GM19324 (cell line): Measurements from ENCODE around the gene MPST.

Experiments used
- ATAC-seq: cut with Tn5 transposase; IDR thresholded peaks from one replicate; pipeline ENCODE4 v1.9.1; 2021; ENCODE audit warnings: mild to moderate bottlenecking, moderate library complexity; ENCODE audit not compliant: unreplicated experiment, low FRiP score

Gene MPST

GRCh38 chr22:37043209-37043827, 23.8 kb downstream of the MPST start:
- no peak for ATAC-seq

DNA sequence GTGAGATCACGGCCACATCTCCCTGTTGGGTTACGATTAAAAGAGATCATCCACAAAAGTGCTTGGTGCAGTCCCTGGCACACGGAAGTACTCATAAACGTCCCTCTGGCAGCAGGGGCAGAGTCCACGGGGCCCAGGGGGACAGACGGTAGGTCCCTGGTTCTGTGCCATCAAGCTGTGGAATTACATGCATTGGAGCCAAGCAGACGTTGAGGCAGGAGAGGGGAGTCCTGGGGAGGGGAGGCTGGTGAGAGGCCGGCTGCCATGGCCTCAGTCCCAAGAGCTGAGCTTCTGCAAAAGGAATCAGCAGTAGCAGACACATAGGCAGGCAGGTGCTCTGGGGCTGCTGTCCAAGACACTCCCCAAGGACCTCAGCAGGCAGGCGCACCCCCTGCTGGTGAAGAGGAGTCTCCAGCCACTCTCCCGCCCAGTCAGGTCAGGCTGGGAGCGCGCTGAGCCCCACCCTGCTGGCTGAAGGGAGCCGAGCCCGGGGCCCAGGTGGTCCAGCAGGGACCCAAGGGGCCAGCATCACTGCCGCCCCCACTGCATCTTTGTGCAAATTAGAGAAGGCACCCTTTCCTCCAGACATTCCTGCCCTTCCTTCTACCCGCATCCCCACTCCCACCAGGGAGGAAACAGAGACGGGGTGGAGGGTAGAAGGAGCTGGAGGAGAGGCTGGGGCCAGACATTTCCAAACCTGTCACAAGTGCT, 24.4 kb downstream of the MPST start:
- ATAC-seq = peak; percentile 65

DNA sequence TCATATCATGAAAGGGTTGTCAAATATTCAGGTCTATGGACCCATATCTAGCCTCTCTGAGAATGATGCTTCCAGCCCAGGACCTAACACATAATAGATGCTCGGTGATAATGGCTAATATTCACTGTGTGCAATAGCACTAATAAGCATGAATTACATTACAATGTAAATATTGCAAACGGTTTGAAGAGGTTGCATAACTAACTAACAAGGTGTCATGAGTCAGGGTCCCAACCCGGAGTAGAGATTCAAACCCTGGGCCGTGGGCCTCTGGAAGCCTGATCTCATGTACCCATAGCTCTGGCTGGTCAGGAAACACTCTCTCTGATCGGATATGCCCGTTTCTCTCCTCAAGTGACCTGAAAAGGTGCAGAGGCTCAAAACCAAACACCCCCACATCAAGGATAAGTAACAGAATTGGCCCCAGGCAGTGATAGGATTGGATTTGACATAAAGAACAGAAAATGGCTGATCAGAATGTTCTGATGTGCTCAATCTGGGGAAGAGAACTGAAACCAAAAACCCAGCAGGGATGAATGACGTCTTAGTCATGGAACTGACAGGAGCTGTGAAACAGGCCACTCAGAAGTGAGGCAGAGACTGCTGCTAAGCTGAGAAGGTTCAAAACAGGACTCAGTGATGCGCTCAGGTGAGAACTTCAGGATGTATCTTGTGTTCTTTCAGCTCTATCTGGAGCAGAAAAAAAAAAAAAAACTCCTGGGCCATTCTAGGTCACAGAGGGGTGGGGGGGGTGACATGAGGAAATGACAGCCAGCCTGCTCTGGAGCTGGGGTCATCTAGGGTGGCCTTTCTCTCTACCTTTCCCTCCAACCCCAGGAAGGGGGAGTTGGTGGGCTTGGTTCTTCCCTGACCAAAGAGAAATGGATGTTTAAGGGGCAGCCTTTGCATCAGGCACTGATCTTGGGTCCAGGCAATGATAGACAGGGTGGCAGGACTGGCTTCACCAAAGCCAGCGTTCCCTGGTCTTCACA, 25.4 kb downstream of the MPST start:
- ATAC-seq = no peak

- no peak for ATAC-seq
These were observed 26.4 kb downstream of the MPST start for GRCh38 chr22:37045958-37046357.

DNA sequence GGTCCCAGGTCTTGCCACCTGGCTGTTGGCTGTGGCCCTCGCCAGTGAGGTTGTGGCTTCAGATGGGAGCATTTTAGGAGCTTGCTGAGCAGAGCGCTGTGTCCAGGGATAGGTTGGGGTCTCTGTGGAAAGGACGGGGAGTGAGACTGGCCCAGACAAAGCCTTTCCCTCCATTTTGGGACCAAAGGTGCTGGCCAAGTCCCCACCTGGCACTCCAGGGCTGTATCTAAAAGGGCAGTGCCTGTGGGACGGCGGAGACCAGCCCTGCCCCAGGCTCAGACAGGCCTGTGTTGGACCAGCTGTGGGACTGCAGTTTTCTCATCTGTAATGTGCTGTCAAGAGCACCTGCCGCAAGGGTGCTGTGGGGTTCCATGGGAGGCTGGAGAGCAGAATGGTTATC, 27.0 kb downstream of the MPST start:
- ATAC-seq = no peak

- ATAC-seq = no peak
These were observed 27.5 kb downstream of the MPST start for GRCh38 chr22:37047006-37047405.

- ATAC-seq = no peak
These were observed 28.6 kb downstream of the MPST start for GRCh38 chr22:37048133-37048532.

DNA sequence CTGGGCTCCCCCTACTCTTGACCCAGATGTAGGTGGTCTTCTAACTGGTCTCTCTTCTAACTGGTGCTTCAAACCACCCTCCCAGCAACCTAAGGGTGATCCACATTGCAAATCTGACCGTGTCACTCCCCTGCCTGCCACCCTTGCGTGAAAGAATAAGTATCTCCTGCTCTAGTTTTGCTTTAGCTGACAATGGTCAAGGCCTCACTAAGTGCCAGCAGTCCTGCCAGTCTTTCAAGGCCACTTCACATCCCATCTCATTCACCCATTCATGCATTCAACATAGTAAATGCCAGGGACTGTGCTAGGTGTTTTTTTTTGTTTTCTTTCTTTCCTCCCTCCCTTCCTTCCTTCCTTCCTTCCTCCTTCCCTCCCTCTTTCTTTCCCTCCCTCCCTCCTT, 29.7 kb downstream of the MPST start:
- ATAC-seq = no peak

DNA sequence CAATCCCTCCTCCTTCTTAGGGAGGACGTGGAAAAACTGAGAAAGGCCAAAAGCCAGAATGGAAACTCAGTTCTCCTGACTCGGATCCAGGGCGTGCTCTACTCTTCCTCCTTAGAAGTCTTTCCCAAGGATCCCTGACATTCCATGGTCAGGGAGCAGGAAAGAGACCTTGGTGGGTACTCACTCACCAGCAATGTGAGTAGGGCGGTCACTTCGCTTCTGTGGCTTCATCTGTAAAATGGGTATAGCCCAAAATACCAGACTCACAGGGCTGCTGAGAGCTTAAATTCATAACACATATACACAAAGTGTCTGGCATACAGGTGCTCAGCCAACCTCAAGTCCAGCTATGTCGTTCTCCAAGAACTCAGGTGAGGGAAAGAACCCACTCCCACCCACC, 31.4 kb downstream of the MPST start:
- ATAC-seq = no peak

- ATAC-seq = no peak
These were observed 32.1 kb downstream of the MPST start, which contains the start of gene KCTD17 for GRCh38 chr22:37051391-37052385. TSS of gene KCTD17 (plus strand) at chr22:37051742. CDS start at chr22:37051761, 19 bp downstream.

DNA sequence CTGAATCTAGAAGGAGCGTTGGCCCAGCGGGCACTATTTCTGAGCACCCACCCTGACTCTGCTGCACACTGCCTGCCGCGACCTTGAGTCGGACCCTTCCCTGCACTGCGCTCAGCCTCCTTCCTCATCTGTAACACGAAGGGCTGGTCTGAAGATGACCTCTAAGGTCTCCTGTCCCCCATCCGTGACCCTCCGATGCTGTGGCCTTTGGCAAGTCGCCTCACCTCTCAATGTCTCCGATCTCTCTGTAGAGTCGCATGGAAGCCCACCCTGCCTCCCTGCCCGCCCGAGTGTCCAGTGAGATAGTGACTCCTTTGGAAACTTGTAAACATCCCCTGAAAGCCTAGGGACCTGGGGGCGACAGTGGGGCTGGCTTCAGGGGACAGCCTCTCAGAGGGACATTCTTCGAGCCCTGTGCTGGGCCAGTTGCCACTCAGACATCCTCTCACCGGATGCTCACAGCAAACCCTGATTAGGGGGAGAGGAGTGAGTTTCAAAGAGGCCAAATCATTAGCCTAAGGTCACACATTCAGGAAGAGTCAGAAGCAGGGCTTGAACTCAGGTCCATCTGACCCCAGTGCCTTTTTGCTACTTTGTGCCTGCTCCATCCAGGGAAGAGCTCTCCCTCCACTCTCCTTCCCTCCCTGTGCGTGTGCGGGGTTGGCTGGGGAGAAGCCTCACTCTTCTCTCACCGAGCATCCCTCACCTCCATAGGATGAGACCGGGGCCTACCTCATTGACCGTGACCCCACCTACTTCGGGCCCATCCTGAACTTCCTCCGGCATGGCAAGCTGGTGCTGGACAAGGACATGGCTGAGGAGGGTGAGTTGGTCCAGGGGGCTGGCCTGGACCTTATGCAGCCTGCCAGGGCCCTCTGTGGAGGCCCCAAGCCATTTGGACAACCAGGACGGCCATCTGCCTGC, 33.1 kb downstream of the MPST start:
- ATAC-seq = no peak

GRCh38 chr22:37053310-37054055, 33.9 kb downstream of the MPST start:
- no peak for ATAC-seq

- no peak for ATAC-seq
These were observed 34.5 kb downstream of the MPST start for GRCh38 chr22:37054056-37054395.

DNA sequence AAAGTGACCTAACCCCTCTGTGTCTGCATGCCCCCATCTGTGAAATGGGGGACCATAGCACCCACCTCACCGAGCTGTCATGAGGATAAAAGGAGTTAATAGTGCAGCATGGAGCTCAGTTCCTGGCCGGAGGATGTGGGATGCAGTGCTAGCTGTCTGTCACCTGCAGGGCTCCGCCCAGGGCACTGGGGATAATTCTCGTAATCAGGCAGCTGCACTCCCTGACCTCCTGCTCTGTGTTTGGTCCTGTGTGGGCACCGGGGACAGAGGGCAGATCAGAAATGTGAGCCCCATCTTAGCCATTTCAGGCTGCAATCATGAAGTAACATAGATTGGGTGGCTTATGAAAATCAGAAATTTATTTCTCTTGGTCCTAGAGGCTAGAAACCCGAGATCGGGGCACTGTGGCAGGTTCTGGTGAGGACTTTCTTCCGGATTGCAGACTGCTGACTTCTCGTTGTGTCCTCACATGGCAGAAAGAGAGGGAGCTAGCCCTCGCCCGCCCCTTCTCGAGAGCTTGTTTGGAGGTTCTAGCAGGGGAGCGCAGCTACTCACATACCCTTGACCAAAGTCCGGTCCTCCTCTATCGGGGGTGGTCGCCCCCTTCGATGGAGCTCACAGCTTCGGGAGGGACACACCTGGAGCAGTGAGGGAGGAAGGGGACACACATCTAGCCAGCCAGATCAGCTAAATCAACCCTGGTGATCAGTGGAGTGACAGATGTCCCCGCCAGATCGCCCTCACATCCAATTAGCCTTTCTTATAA, 35.2 kb downstream of the MPST start:
- no peak for ATAC-seq

- ATAC-seq = no peak
These were observed 36.7 kb downstream of the MPST start for GRCh38 chr22:37056246-37056645.

DNA sequence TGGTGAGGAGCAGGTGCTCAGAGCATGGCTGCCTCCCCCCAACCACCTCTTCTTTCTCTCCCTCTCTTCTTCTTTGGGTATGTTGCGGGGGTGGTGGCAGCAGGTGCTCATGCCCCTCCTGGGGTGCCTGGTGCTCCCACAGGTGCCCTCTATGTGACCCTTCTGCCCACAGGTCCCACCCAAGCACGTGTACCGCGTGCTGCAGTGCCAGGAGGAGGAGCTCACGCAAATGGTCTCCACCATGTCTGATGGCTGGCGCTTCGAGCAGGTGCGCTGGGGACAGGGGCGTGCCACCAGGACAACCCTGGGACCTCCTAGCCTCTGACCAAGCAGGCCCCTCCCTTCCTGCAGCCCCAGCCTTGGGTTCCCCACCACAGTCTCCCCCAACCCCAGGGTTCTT, 37.7 kb downstream of the MPST start:
- ATAC-seq = no peak

DNA sequence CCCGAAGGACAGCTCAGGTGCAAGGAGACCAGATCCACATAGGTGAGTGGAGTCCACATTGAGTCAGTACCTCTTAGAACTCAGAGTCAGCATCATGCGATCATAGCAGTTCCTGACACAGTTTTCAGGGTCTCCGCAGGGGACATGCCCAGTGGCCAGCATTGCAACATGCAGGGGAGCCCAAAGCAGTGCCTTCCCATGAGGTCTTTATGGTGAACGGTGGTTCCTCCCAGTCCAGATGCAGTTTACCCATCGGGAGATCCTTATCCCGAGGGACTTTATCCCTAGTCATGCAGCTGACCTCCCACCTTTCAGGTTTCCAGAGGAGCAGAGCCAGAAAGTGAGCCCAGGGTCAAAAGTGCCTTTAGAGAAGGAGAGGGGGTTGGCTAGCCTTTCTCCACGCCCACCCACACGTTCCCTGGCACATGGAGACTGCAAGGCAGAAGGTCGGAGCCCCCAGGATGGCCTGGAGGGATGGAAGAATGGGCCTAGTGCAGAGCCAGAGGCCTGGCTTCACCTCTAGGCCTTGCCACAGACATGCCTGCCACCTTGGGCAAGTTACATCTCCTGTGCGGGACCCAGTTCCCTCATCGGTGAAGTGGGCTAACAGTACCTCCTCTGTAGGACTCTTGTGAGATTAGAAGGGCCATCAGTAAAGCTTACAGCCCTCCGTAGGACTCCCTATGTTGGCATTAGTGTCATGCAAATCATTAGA, 38.4 kb downstream of the MPST start:
- ATAC-seq = no peak
